ENCODE data around the gene CSMD2.

GRCh38 chr1:33886496-33886895 lies 278.5 kb downstream of the CSMD2 start:
- TF ChIP-seq CTCF (IDR thresholded peaks at IDR 0.05 in 4 of 5, conservative IDR thresholded peaks at IDR 0.05 in 1 of 5) (no peak), POLR2A (IDR thresholded peaks at IDR 0.05) (no peak)

All from gastrocnemius medialis (tissue), 4 donors.